Measurements from ENCODE around the gene SEMA5B.

The SEMA5B gene

DNA sequence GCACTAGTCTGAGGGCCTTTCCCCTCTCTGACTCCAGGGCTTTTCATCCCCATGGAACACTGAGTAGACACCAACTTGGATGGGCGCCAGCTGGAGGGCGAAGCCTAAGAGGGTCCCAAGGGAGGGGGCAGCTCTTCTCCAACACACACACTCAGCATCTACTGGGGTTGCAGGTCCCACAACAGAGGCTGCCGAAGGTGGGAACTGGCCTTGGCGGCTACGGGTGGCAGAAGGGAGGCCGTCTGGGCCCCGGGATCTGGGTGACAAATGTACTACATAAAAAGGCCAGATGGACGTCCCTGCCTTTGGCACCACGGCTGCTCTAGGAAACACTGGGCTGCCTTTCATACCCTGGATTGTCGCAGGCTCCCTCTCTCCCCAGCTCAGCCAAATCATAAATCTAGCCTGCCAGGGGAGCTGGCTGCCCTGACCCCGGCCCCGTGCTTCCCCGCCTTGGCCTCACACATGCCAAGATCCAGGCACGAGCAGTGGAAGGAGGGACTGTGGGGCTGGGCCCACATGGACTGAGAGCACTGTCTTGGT is 31.5 kb downstream of the SEMA5B start:
- no peaks in the 10 kb centered on the region for H3K79me2 ChIP-seq (ENCODE audit: insufficient read depth, low read length)
- no peaks in the 10 kb centered on the region for H4K20me1 ChIP-seq (ENCODE audit: low read depth, low read length)
- no peaks in the 10 kb centered on the region for H3K36me3 ChIP-seq (ENCODE audit: low read length)
- no peak overlapping the region for H3K9ac ChIP-seq (ENCODE audit: low read length)
- no peaks in the 10 kb centered on the region for H3K9me3 ChIP-seq (ENCODE audit: insufficient read depth, low read length)
- no peak for TF ChIP-seq EZH2phosphoT487 (conservative IDR thresholded peaks at IDR 0.05; ENCODE audit: low read length)
- TF ChIP-seq, protein P1, sequence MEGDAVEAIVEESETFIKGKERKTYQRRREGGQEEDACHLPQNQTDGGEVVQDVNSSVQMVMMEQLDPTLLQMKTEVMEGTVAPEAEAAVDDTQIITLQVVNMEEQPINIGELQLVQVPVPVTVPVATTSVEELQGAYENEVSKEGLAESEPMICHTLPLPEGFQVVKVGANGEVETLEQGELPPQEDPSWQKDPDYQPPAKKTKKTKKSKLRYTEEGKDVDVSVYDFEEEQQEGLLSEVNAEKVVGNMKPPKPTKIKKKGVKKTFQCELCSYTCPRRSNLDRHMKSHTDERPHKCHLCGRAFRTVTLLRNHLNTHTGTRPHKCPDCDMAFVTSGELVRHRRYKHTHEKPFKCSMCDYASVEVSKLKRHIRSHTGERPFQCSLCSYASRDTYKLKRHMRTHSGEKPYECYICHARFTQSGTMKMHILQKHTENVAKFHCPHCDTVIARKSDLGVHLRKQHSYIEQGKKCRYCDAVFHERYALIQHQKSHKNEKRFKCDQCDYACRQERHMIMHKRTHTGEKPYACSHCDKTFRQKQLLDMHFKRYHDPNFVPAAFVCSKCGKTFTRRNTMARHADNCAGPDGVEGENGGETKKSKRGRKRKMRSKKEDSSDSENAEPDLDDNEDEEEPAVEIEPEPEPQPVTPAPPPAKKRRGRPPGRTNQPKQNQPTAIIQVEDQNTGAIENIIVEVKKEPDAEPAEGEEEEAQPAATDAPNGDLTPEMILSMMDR (IDR thresholded peaks at IDR 0.05; ENCODE audit: insufficient read depth, low read length, poor library complexity, severe bottlenecking), result no peak
- no peak overlapping the region for H3K4me3 ChIP-seq (ENCODE audit: insufficient read depth, low read length, poor library complexity, severe bottlenecking)
- no peaks in the 10 kb centered on the region for H3K27me3 ChIP-seq (ENCODE audit: low read length)
- no peaks in the 10 kb centered on the region for H3K9me2 ChIP-seq (replicated peaks; ENCODE audit: insufficient read depth, low read length)
- no peak overlapping the region for H3K4me2 ChIP-seq (ENCODE audit: low read depth, low read length, poor library complexity, severe bottlenecking)
- no peaks in the 10 kb centered on the region for H3F3A ChIP-seq (ENCODE audit: insufficient read depth)
- no peak overlapping the region for H3K27ac ChIP-seq (ENCODE audit: low read depth, low read length)
- no peak overlapping the region for H2AFZ ChIP-seq (ENCODE audit: low read depth, low read length, severe bottlenecking)

DNA sequence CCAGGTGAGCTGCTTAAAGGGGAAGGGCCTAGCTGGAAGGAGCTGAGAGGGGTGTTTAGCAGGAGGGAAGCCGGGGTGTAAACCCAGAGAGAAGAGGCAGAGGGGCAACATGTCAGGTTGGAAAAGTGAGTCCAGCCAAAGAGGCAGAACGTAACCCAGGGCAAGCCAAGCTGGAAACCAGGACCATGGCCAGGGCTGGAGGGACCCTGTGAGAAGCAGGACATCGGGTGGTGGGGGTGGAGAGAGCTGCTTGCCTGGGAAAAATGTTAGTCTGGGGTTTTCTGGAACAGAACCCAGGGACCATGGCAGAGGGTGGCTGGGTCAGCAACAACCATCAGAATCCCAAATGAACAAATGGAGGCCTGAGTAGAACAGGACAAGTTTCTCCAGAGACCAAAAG is 32.6 kb downstream of the SEMA5B start:
- Histone ChIP-seq H3K4me2 (ENCODE audit: low read depth, low read length, poor library complexity, severe bottlenecking) (no peak overlapping the region), H3K9me2 (replicated peaks; ENCODE audit: insufficient read depth, low read length) (no peaks in the 10 kb centered on the region), H3K79me2 (ENCODE audit: insufficient read depth, low read length) (no peaks in the 10 kb centered on the region), H3K27me3 (ENCODE audit: low read length) (no peaks in the 10 kb centered on the region), H3K9me3 (ENCODE audit: insufficient read depth, low read length) (no peaks in the 10 kb centered on the region), H2AFZ (ENCODE audit: low read depth, low read length, severe bottlenecking) (no peak overlapping the region), H3K9ac (ENCODE audit: low read length) (no peak overlapping the region), H3F3A (ENCODE audit: insufficient read depth) (no peaks in the 10 kb centered on the region), H3K27ac (ENCODE audit: low read depth, low read length) (no peak overlapping the region), H4K20me1 (ENCODE audit: low read depth, low read length) (no peaks in the 10 kb centered on the region), H3K4me3 (ENCODE audit: insufficient read depth, low read length, poor library complexity, severe bottlenecking) (no peak overlapping the region), H3K36me3 (ENCODE audit: low read length) (no peaks in the 10 kb centered on the region)
- no peak for TF ChIP-seq EZH2phosphoT487 (conservative IDR thresholded peaks at IDR 0.05; ENCODE audit: low read length)

- no peak overlapping the region for H3K4me3 ChIP-seq (ENCODE audit: insufficient read depth, low read length, poor library complexity, severe bottlenecking)
- H2AFZ ChIP-seq (ENCODE audit: low read depth, low read length, severe bottlenecking), result no peak overlapping the region
- H4K20me1 ChIP-seq (ENCODE audit: low read depth, low read length), result no peaks in the 10 kb centered on the region
- no peaks in the 10 kb centered on the region for H3K36me3 ChIP-seq (ENCODE audit: low read length)
- no peaks in the 10 kb centered on the region for H3F3A ChIP-seq (ENCODE audit: insufficient read depth)
- no peaks in the 10 kb centered on the region for H3K9me3 ChIP-seq (ENCODE audit: insufficient read depth, low read length)
- no peaks in the 10 kb centered on the region for H3K79me2 ChIP-seq (ENCODE audit: insufficient read depth, low read length)
- H3K9ac ChIP-seq (ENCODE audit: low read length), result no peak overlapping the region
- TF ChIP-seq, protein P1 (IDR thresholded peaks at IDR 0.05; ENCODE audit: insufficient read depth, low read length, poor library complexity, severe bottlenecking), result no peak
- no peak for TF ChIP-seq EZH2phosphoT487 (conservative IDR thresholded peaks at IDR 0.05; ENCODE audit: low read length)
- H3K27ac ChIP-seq (ENCODE audit: low read depth, low read length), result no peak overlapping the region
- no peaks in the 10 kb centered on the region for H3K27me3 ChIP-seq (ENCODE audit: low read length)
- H3K4me2 ChIP-seq (ENCODE audit: low read depth, low read length, poor library complexity, severe bottlenecking), result no peak overlapping the region
- H3K9me2 ChIP-seq (replicated peaks; ENCODE audit: insufficient read depth, low read length), result no peaks in the 10 kb centered on the region
Measured at GRCh38 chr3:122993124-122993978, 34.2 kb downstream of the SEMA5B start.

DNA sequence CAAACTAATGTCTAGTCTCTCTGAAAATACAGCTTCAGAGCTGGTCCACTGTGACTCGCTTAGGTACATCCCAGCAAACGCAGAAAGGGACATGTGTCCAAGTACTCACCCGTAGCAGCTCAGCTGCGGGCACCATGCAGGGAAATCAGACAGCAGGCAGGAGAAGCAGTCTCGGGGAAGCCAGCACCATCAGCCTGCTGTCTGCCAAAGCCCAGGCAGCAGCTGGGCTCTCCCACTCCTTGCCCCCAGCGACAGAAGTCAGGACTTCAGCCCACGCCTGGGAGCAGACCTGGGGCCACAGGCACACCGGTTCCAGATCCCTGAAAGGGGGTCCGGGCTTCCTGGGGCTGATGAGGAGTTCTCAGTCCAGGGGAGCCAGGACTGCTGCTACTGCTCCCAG is 34.9 kb downstream of the SEMA5B start:
- Histone ChIP-seq H3K27ac (ENCODE audit: low read depth, low read length) (no peak overlapping the region), H3K79me2 (ENCODE audit: insufficient read depth, low read length) (no peaks in the 10 kb centered on the region), H3K36me3 (ENCODE audit: low read length) (no peaks in the 10 kb centered on the region), H3K9me2 (replicated peaks; ENCODE audit: insufficient read depth, low read length) (no peaks in the 10 kb centered on the region), H3F3A (ENCODE audit: insufficient read depth) (no peaks in the 10 kb centered on the region), H2AFZ (ENCODE audit: low read depth, low read length, severe bottlenecking) (no peak overlapping the region), H4K20me1 (ENCODE audit: low read depth, low read length) (no peaks in the 10 kb centered on the region), H3K9me3 (ENCODE audit: insufficient read depth, low read length) (no peaks in the 10 kb centered on the region), H3K4me2 (ENCODE audit: low read depth, low read length, poor library complexity, severe bottlenecking) (no peak overlapping the region), H3K4me3 (ENCODE audit: insufficient read depth, low read length, poor library complexity, severe bottlenecking) (no peak overlapping the region), H3K9ac (ENCODE audit: low read length) (no peak overlapping the region), H3K27me3 (ENCODE audit: low read length) (no peaks in the 10 kb centered on the region)
- TF ChIP-seq, protein P1 (IDR thresholded peaks at IDR 0.05; ENCODE audit: insufficient read depth, low read length, poor library complexity, severe bottlenecking), result no peak
- TF ChIP-seq EZH2phosphoT487 (conservative IDR thresholded peaks at IDR 0.05; ENCODE audit: low read length), result no peak
